ENCODE results near the gene IL10RB.

The IL10RB gene

GRCh38 chr21:33278721-33279120, 12.6 kb downstream of the IL10RB start:
- no peak for DNase-seq (ENCODE audit: low read depth)
- H3K4me3 ChIP-seq (ENCODE audit: low read depth, low read length): no peak overlapping the region
- TF ChIP-seq, protein P1, sequence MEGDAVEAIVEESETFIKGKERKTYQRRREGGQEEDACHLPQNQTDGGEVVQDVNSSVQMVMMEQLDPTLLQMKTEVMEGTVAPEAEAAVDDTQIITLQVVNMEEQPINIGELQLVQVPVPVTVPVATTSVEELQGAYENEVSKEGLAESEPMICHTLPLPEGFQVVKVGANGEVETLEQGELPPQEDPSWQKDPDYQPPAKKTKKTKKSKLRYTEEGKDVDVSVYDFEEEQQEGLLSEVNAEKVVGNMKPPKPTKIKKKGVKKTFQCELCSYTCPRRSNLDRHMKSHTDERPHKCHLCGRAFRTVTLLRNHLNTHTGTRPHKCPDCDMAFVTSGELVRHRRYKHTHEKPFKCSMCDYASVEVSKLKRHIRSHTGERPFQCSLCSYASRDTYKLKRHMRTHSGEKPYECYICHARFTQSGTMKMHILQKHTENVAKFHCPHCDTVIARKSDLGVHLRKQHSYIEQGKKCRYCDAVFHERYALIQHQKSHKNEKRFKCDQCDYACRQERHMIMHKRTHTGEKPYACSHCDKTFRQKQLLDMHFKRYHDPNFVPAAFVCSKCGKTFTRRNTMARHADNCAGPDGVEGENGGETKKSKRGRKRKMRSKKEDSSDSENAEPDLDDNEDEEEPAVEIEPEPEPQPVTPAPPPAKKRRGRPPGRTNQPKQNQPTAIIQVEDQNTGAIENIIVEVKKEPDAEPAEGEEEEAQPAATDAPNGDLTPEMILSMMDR (IDR thresholded peaks at IDR 0.05; ENCODE audit: control insufficient read depth, extremely low read depth, insufficient read depth): no peak

- no peak overlapping the region for H3K4me3 ChIP-seq (ENCODE audit: low read depth, low read length)
- no peak for DNase-seq (ENCODE audit: low read depth)
- TF ChIP-seq, protein P1 (IDR thresholded peaks at IDR 0.05; ENCODE audit: control insufficient read depth, extremely low read depth, insufficient read depth): no peak
Measured at GRCh38 chr21:33279330-33279820, 13.2 kb downstream of the IL10RB start.

DNA sequence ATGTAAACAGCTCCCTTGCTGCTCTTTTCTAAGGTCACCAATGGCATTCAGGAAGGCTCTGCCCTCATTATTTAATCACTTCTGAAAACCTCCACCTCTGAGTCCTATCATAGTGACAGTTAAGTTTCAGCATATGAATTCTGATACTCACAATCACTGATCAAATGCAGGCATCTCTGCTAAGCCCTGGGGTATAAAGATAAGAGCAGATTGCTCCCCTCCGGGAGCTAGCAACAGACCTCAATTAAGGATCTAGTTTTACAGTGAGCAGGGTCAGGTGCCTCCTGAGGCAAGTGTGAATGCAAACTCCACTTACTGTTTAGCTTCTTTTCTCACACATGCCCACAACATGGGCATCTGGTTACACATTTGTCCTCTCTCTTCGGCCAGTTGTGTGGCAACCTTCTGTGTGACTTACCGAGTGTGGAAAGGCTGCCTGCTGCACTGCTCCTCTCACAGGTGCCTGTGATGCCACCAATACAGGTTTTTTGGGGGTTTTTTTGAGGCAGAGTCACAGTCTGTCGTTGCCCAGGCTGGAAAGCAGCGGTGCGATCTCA, 15.0 kb downstream of the IL10RB start:
- no peak overlapping the region for H3K4me3 ChIP-seq (ENCODE audit: low read depth, low read length)
- DNase-seq (ENCODE audit: low read depth): no peak
- TF ChIP-seq, protein P1 (IDR thresholded peaks at IDR 0.05; ENCODE audit: control insufficient read depth, extremely low read depth, insufficient read depth): no peak

DNA sequence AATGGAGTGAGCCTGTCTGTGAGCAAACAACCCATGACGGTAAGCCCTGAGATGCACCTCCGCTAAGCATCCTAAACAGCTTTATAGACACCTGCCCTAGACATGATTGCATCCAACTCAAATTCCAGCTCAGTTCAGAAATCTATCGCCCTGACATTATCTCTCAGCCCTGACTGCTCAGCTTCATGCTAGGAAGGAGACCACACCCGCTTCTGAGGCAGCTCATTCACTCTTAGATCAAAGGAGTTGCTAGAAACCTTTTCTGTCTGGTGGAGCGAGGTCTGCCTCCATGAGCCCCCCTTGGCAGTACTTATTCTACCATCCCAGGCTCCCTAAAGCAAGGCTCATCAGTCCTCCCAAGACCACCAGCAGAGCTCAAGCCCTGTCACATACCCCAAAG, 17.0 kb downstream of the IL10RB start:
- TF ChIP-seq, protein P1 (IDR thresholded peaks at IDR 0.05; ENCODE audit: control insufficient read depth, extremely low read depth, insufficient read depth): no peak
- H3K4me3 ChIP-seq (ENCODE audit: low read depth, low read length): no peak overlapping the region
- no peak for DNase-seq (ENCODE audit: low read depth)

DNA sequence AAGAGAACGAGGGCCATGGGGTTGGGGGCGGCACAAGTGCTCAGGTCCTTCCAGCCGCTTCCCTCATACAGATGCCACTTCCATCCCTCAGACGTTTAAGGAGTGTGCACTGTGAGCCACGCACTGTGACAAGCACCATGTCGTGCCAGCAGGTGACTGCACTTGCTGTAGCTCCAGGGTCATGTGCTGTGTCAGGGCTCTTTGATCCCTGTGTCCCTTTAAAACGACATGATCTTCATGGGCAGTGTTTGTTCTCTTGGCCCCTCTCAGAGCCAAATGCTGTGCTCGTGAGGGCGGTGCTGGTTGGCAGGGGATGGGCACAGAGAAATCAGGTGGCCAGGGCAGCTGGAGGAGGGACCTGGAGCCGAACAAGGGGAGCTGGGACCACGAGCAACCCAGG, 19.9 kb downstream of the IL10RB start:
- no peak for DNase-seq (ENCODE audit: low read depth)
- TF ChIP-seq, protein P1 (IDR thresholded peaks at IDR 0.05; ENCODE audit: control insufficient read depth, extremely low read depth, insufficient read depth): no peak
- H3K4me3 ChIP-seq (ENCODE audit: low read depth, low read length): no peak overlapping the region

GRCh38 chr21:33286600-33287456, 20.7 kb downstream of the IL10RB start:
- H3K4me3 ChIP-seq (ENCODE audit: low read depth, low read length): no peak overlapping the region
- no peak for DNase-seq (ENCODE audit: low read depth)
- TF ChIP-seq, protein P1 (IDR thresholded peaks at IDR 0.05; ENCODE audit: control insufficient read depth, extremely low read depth, insufficient read depth): no peak
